Measurements from ENCODE around the gene SH3RF2.

SH3RF2 gene

GRCh38 chr5:146079695-146080373 is 143.5 kb downstream of the SH3RF2 start:
- no peaks in the 10 kb centered on the region for H3K9me3 ChIP-seq (ENCODE audit: control insufficient read depth in 5 of 5, low read length in 5 of 5)
- no peak overlapping the region for H3K9ac ChIP-seq (ENCODE audit: low read length in 5 of 5)
- H3K36me3 ChIP-seq (ENCODE audit: control insufficient read depth in 5 of 5, insufficient read depth in 5 of 5, low read length in 5 of 5) = no peaks in the 10 kb centered on the region
- H3K27ac ChIP-seq (ENCODE audit: low read depth, low read length) = no peak overlapping the region
- peaks cover 0 to 35% (median 17%) of the 10 kb centered on the region in 5 donors for H3K27me3 ChIP-seq (ENCODE audit: control insufficient read depth in 5 of 5, insufficient read depth in 4 of 5, low read length in 5 of 5)
- peaks cover 0 to 12% (median 8%) of the 10 kb centered on the region in 5 donors for H3K4me1 ChIP-seq (ENCODE audit: control insufficient read depth in 5 of 5, insufficient read depth in 5 of 5, low read length in 5 of 5)
- no peak overlapping the region for H3K4me3 ChIP-seq (ENCODE audit: low read depth in 1 of 5, low read length in 5 of 5)

- Histone ChIP-seq H3K9me3 (ENCODE audit: control insufficient read depth in 5 of 5, low read length in 5 of 5) (no peaks in the 10 kb centered on the region), H3K4me1 (ENCODE audit: control insufficient read depth in 5 of 5, insufficient read depth in 5 of 5, low read length in 5 of 5) (peaks cover 0 to 12% (median 8%) of the 10 kb centered on the region in 5 donors), H3K27ac (ENCODE audit: low read depth, low read length) (no peak overlapping the region), H3K27me3 (ENCODE audit: control insufficient read depth in 5 of 5, insufficient read depth in 4 of 5, low read length in 5 of 5) (peaks cover 0 to 25% (median 10%) of the 10 kb centered on the region in 5 donors), H3K9ac (ENCODE audit: low read length in 5 of 5) (no peak overlapping the region), H3K4me3 (ENCODE audit: low read depth in 1 of 5, low read length in 5 of 5) (no peak overlapping the region), H3K36me3 (ENCODE audit: control insufficient read depth in 5 of 5, insufficient read depth in 5 of 5, low read length in 5 of 5) (no peaks in the 10 kb centered on the region)
Measured at GRCh38 chr5:146081556-146081955, 145.2 kb downstream of the SH3RF2 start.

- Histone ChIP-seq H3K9ac (ENCODE audit: low read length in 5 of 5) (no peak overlapping the region), H3K4me1 (ENCODE audit: control insufficient read depth in 5 of 5, insufficient read depth in 5 of 5, low read length in 5 of 5) (peaks cover 0 to 12% (median 8%) of the 10 kb centered on the region in 5 donors), H3K4me3 (ENCODE audit: low read depth in 1 of 5, low read length in 5 of 5) (no peak overlapping the region), H3K27me3 (ENCODE audit: control insufficient read depth in 5 of 5, insufficient read depth in 4 of 5, low read length in 5 of 5) (peaks cover 0 to 22% (median 10%) of the 10 kb centered on the region in 5 donors), H3K9me3 (ENCODE audit: control insufficient read depth in 5 of 5, low read length in 5 of 5) (no peaks in the 10 kb centered on the region), H3K27ac (ENCODE audit: low read depth, low read length) (no peak overlapping the region), H3K36me3 (ENCODE audit: control insufficient read depth in 5 of 5, insufficient read depth in 5 of 5, low read length in 5 of 5) (no peaks in the 10 kb centered on the region)
Measured at GRCh38 chr5:146082798-146083197, 146.4 kb downstream of the SH3RF2 start.

- Histone ChIP-seq H3K4me1 (ENCODE audit: control insufficient read depth in 5 of 5, insufficient read depth in 5 of 5, low read length in 5 of 5) (peaks cover 0 to 12% (median 8%) of the 10 kb centered on the region in 5 donors), H3K27ac (ENCODE audit: low read depth, low read length) (no peak overlapping the region), H3K9me3 (ENCODE audit: control insufficient read depth in 5 of 5, low read length in 5 of 5) (no peaks in the 10 kb centered on the region), H3K36me3 (ENCODE audit: control insufficient read depth in 5 of 5, insufficient read depth in 5 of 5, low read length in 5 of 5) (no peaks in the 10 kb centered on the region), H3K9ac (ENCODE audit: low read length in 5 of 5) (no peak overlapping the region), H3K4me3 (ENCODE audit: low read depth in 1 of 5, low read length in 5 of 5) (no peak overlapping the region), H3K27me3 (ENCODE audit: control insufficient read depth in 5 of 5, insufficient read depth in 4 of 5, low read length in 5 of 5) (peaks cover 0 to 13% (median 5%) of the 10 kb centered on the region in 5 donors)
Measured at GRCh38 chr5:146084376-146084775, 148.0 kb downstream of the SH3RF2 start.

GRCh38 chr5:146088098-146088497 is 151.7 kb downstream of the SH3RF2 start:
- H3K4me3 ChIP-seq (ENCODE audit: low read depth in 1 of 5, low read length in 5 of 5) = no peak overlapping the region
- H3K27ac ChIP-seq (ENCODE audit: low read depth, low read length) = no peak overlapping the region
- H3K9me3 ChIP-seq (ENCODE audit: control insufficient read depth in 5 of 5, low read length in 5 of 5) = no peaks in the 10 kb centered on the region
- H3K9ac ChIP-seq (ENCODE audit: low read length in 5 of 5) = no peak overlapping the region
- no peaks in the 10 kb centered on the region for H3K36me3 ChIP-seq (ENCODE audit: control insufficient read depth in 5 of 5, insufficient read depth in 5 of 5, low read length in 5 of 5)
- H3K27me3 ChIP-seq (ENCODE audit: control insufficient read depth in 5 of 5, insufficient read depth in 4 of 5, low read length in 5 of 5) = peaks cover 0 to 5% (median 2%) of the 10 kb centered on the region in 5 donors
- H3K4me1 ChIP-seq (ENCODE audit: control insufficient read depth in 5 of 5, insufficient read depth in 5 of 5, low read length in 5 of 5) = no peaks in the 10 kb centered on the region

- Histone ChIP-seq H3K4me3 (ENCODE audit: low read depth in 1 of 5, low read length in 5 of 5) (no peak overlapping the region), H3K9me3 (ENCODE audit: control insufficient read depth in 5 of 5, low read length in 5 of 5) (no peaks in the 10 kb centered on the region), H3K36me3 (ENCODE audit: control insufficient read depth in 5 of 5, insufficient read depth in 5 of 5, low read length in 5 of 5) (no peaks in the 10 kb centered on the region), H3K27me3 (ENCODE audit: control insufficient read depth in 5 of 5, insufficient read depth in 4 of 5, low read length in 5 of 5) (no peaks in the 10 kb centered on the region), H3K4me1 (ENCODE audit: control insufficient read depth in 5 of 5, insufficient read depth in 5 of 5, low read length in 5 of 5) (no peaks in the 10 kb centered on the region), H3K27ac (ENCODE audit: low read depth, low read length) (no peak overlapping the region), H3K9ac (ENCODE audit: low read length in 5 of 5) (no peak overlapping the region)
Measured at GRCh38 chr5:146089287-146089686, 152.9 kb downstream of the SH3RF2 start.

GRCh38 chr5:146091881-146092280 is 155.5 kb downstream of the SH3RF2 start:
- H3K4me1 ChIP-seq (ENCODE audit: control insufficient read depth in 5 of 5, insufficient read depth in 5 of 5, low read length in 5 of 5) = no peaks in the 10 kb centered on the region
- H3K9me3 ChIP-seq (ENCODE audit: control insufficient read depth in 5 of 5, low read length in 5 of 5) = no peaks in the 10 kb centered on the region
- H3K27me3 ChIP-seq (ENCODE audit: control insufficient read depth in 5 of 5, insufficient read depth in 4 of 5, low read length in 5 of 5) = no peaks in the 10 kb centered on the region
- no peak overlapping the region for H3K4me3 ChIP-seq (ENCODE audit: low read depth in 1 of 5, low read length in 5 of 5)
- no peaks in the 10 kb centered on the region for H3K36me3 ChIP-seq (ENCODE audit: control insufficient read depth in 5 of 5, insufficient read depth in 5 of 5, low read length in 5 of 5)
- no peak overlapping the region for H3K27ac ChIP-seq (ENCODE audit: low read depth, low read length)
- no peak overlapping the region for H3K9ac ChIP-seq (ENCODE audit: low read length in 5 of 5)

- H3K9me3 ChIP-seq (ENCODE audit: control insufficient read depth in 5 of 5, low read length in 5 of 5) = no peaks in the 10 kb centered on the region
- H3K9ac ChIP-seq (ENCODE audit: low read length in 5 of 5) = no peak overlapping the region
Measured at GRCh38 chr5:146098047-146098446, 161.7 kb downstream of the SH3RF2 start.

GRCh38 chr5:146101646-146102045 is 165.3 kb downstream of the SH3RF2 start:
- Histone ChIP-seq H3K9me3 (ENCODE audit: control insufficient read depth in 5 of 5, low read length in 5 of 5) (no peaks in the 10 kb centered on the region), H3K9ac (ENCODE audit: low read length in 5 of 5) (no peak overlapping the region), H3K27me3 (ENCODE audit: control insufficient read depth in 5 of 5, insufficient read depth in 4 of 5, low read length in 5 of 5) (no peaks in the 10 kb centered on the region), H3K36me3 (ENCODE audit: control insufficient read depth in 5 of 5, insufficient read depth in 5 of 5, low read length in 5 of 5) (peaks cover 0 to 7% (median 0%) of the 10 kb centered on the region in 5 donors), H3K4me3 (ENCODE audit: low read depth in 1 of 5, low read length in 5 of 5) (no peak overlapping the region), H3K27ac (ENCODE audit: low read depth, low read length) (no peak overlapping the region), H3K4me1 (ENCODE audit: control insufficient read depth in 5 of 5, insufficient read depth in 5 of 5, low read length in 5 of 5) (no peaks in the 10 kb centered on the region)

More at GRCh38 chr5:146098047-146098446, 161.7 kb downstream of the SH3RF2 start:
- Histone ChIP-seq H3K27ac (ENCODE audit: low read depth, low read length) (no peak overlapping the region), H3K27me3 (ENCODE audit: control insufficient read depth in 5 of 5, insufficient read depth in 4 of 5, low read length in 5 of 5) (no peaks in the 10 kb centered on the region), H3K4me3 (ENCODE audit: low read depth in 1 of 5, low read length in 5 of 5) (no peak overlapping the region), H3K4me1 (ENCODE audit: control insufficient read depth in 5 of 5, insufficient read depth in 5 of 5, low read length in 5 of 5) (no peaks in the 10 kb centered on the region), H3K36me3 (ENCODE audit: control insufficient read depth in 5 of 5, insufficient read depth in 5 of 5, low read length in 5 of 5) (no peaks in the 10 kb centered on the region)

GRCh38 chr5:146103594-146103993 is 167.2 kb downstream of the SH3RF2 start:
- no peak overlapping the region for H3K4me3 ChIP-seq (ENCODE audit: low read depth in 1 of 5, low read length in 5 of 5)
- H3K27ac ChIP-seq (ENCODE audit: low read depth, low read length) = no peak overlapping the region
- no peaks in the 10 kb centered on the region for H3K4me1 ChIP-seq (ENCODE audit: control insufficient read depth in 5 of 5, insufficient read depth in 5 of 5, low read length in 5 of 5)
- no peak overlapping the region for H3K9ac ChIP-seq (ENCODE audit: low read length in 5 of 5)
- H3K27me3 ChIP-seq (ENCODE audit: control insufficient read depth in 5 of 5, insufficient read depth in 4 of 5, low read length in 5 of 5) = no peaks in the 10 kb centered on the region
- H3K9me3 ChIP-seq (ENCODE audit: control insufficient read depth in 5 of 5, low read length in 5 of 5) = no peaks in the 10 kb centered on the region
- H3K36me3 ChIP-seq (ENCODE audit: control insufficient read depth in 5 of 5, insufficient read depth in 5 of 5, low read length in 5 of 5) = peaks cover 0 to 7% (median 0%) of the 10 kb centered on the region in 5 donors

All from subcutaneous abdominal adipose tissue (tissue), 5 donors.